H1 (cell line): ENCODE measurements around the gene SLC38A8. TPM values are rescaled to one million over a fixed set of nuclear protein-coding genes. Genes with fewer than 3 reads are reported as not detected.

ENCODE experiments used
- BRCA1 ChIP-seq: IDR thresholded peaks from 2 replicates; pipeline ENCODE4 v1.6.1; 2012; ENCODE audit warnings: low read depth, low read length, improper control_type of control experiment
- GABPA ChIP-seq: IDR thresholded peaks from 2 replicates; pipeline ENCODE4 v1.6.1; 2011; ENCODE audit warnings: mild to moderate bottlenecking, low read length, moderate library complexity, borderline replicate concordance; ENCODE audit not compliant: insufficient read depth
- polyA plus RNA-seq, 7 experiments: library from polyadenylated mRNA; depleted of rRNA in 3 of 7; stranded (reverse) in 5 of 7; unstranded in 2 of 7; fragments of >200 nt in 5 of 7; fragments of 200-250 nt in 2 of 7; gene quantifications; 1 replicate in 5 of 7; 2 replicates in 1 of 7; 4 replicates in 1 of 7; pipeline versions ENCODE4 v1.2.1 to v1.2.3, GENCODE V29; 2011 to 2013; ENCODE audit warnings: missing spikeins in 2 of 7, mixed read lengths in 2 of 7
- total RNA-seq: library from RNA; stranded (reverse); fragmentation: NEBNext Ultra II Directional; extraction: Animal tissue kit (Norgen Biotek cat#: 25700); gene quantifications from 2 replicates; pipeline ENCODE4 v1.2.1, GENCODE V29; 2021

Gene SLC38A8
- total and polyA plus RNA-seq, 2 of the 8 experiments (the other 6 are each of a cell fraction or from before 2014, with no cell fraction given): 0.08 TPM; not detected in 1

DNA sequence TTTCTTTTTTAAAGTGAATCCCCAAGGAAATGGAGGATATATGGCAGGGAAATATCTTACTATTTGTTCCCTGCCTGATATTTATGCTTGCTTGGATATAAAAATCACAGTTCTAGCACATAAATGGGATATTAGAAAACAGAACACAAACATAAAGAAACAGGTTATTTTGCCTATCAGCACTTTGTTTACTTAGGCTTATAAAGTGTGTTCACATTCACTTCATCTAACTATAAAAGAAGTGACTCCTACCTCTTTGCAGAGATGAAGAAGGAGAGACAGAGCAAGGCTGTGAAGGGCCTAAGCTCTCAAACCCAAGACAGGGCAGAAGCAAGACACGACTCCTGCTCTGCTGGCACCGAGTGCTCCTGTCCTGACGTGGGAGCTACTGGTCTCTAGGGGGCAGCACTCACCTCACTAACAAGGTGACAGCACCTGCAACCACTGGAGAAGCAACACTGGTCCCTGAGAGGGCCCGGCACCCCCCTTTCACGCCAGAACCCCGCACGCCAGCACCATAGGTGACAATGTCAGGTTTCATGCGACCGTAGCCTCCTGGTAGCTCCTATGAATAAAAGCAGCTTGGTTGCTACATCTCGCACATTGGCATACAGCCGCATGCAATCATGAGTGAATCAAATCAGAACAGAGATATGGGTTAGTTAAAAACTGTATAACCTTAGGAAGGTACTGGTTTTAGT lies 42.1 kb upstream of the SLC38A8 start (continued):
- TF ChIP-seq GABPA: peak; percentile 56; the same call in 1 of the 2 replicates
- no peak for TF ChIP-seq BRCA1
